ENCODE data around the gene GPANK1.

The GPANK1 gene

DNA sequence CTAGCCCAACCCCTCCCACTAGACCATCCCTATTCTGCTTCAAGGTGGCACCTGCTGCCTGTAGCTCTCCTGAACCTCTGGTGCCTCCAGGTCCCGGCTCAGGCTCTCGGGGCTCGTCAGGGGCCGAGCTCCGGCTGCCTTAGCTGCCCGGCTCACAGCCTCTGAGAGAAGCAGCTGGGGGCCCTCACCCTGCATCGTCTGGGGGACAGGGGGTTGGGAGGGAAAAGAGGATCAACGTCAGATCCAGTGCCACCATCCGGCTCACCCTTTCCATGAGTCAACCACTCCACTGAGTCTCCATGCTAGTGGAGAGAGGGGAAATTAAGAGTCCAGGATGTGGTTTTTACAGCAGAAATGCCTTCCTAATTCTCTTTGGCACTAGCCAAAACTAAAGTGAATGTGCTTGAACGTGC lies 25.3 kb downstream of the GPANK1 start:
- DNase-seq (ENCODE audit: low read depth): no peak

DNA sequence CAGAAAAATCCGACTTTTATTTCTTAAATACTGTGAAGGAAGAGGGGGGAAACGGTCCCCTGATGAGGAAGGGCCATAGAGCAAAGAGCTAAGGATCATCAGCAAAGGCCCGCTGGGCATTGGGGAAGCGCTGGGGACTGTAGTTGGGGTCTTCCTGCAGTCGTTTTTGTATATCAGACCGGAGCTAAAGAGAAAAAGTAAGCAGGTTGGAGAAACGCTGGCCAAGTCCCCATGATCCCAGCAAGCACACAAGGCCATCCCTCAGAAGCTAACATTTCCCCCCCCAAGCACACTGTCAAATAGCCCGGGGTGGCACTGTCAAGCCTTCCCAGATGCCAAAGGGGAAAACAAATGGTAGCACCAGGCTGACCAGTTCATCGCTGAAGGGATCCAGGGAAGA lies 25.8 kb downstream of the GPANK1 start:
- no peak for DNase-seq (ENCODE audit: low read depth)

DNA sequence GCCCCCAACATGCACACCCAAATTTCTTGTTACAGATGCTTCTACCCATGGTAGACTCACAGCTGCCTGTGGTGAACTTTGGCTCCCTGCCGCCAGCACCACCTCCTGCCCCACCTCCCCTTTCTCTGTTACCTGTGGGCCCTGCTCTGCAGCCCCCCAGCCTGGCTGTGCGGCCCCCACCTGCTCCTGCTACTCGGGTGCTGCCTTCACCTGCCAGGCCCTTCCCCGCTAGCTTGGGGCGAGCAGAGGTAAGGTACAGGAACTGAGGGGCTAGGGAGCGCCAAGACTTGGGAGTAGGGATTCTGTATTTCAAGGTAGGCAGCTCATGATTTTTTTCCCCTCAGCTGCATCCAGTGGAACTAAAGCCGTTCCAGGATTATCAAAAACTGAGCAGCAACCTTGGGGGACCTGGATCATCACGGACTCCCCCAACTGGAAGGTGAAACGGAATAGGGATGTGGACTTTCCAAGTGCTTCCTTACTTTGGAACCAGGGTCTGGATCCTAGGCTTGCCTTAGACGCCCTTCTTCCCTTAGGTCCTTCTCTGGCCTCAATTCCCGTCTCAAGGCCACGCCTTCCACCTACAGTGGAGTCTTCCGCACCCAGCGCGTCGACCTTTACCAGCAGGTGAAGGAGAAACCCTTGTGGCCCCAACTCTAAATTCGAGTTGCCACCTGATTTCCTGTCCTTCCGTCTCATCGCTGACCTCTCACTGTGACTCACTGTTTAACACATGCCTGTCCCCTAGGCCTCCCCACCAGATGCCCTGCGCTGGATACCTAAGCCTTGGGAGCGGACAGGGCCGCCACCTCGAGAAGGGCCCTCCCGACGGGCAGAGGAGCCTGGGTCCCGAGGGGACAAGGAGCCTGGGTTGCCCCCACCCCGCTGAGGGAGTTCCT lies 27.9 kb downstream of the GPANK1 start:
- no peak for DNase-seq (ENCODE audit: low read depth)

DNA sequence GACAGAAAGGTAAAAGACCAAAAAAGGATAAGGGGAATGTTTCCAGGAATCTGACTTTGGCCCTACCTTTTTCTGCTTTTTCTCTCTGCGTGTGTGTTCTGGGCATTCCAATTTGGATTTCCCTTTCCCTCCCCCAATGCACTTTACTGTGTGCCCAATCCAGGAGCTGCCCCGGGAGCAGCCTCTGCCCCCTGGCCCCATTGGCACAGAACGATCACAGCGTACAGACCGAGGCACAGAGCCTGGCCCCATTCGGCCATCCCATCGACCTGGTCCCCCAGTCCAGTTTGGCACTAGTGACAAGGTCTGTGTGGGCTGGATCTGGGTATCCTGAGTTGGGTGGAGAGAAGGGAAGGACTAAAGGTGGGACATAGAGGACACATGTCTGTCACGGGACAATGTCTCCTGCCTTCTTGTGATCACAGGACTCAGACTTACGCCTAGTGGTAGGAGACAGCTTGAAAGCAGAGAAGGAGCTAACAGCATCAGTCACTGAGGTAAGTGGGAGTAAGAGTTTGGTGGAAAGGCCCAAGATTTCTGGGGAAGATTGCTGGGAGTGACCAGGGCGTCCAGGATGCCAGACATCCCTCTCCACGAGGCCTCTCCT lies 29.7 kb downstream of the GPANK1 start:
- no peak for DNase-seq (ENCODE audit: low read depth)

DNA sequence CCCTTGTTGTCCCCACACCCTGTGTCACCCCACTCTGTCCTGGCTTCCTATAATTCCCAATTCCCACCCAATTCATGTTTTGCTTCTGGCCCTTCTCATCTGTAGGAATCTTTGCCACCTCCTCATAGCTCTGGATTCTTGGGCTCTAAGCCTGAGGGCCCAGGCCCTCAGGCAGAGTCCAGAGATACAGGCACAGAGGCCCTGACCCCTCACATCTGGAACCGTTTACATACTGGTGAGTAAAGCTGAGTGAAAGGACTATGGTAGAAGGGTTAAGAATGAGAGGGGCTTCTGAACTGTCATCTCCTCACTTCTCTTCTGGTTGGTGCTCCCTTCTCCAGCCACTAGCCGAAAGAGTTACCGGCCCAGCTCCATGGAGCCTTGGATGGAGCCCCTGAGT lies 30.7 kb downstream of the GPANK1 start:
- DNase-seq (ENCODE audit: low read depth): no peak

DNA sequence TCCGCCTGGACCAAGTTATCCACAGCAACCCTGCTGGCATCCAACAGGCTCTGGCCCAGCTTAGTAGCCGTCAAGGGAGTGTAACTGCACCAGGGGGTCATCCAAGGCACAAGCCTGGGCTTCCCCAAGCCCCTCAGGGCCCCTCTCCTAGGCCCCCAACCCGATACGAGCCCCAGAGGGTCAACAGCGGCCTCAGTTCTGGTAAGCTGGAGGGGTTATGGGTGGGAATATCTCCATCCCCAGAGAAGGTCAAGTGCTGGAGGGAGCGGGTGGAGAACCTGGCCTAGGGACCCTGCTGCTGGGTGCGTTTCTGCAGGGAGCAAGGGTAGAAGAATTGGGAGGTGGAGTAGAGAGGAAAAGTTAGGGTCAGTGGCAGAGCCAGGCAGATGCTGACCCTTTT lies 31.4 kb downstream of the GPANK1 start:
- no peak for DNase-seq (ENCODE audit: low read depth)

DNA sequence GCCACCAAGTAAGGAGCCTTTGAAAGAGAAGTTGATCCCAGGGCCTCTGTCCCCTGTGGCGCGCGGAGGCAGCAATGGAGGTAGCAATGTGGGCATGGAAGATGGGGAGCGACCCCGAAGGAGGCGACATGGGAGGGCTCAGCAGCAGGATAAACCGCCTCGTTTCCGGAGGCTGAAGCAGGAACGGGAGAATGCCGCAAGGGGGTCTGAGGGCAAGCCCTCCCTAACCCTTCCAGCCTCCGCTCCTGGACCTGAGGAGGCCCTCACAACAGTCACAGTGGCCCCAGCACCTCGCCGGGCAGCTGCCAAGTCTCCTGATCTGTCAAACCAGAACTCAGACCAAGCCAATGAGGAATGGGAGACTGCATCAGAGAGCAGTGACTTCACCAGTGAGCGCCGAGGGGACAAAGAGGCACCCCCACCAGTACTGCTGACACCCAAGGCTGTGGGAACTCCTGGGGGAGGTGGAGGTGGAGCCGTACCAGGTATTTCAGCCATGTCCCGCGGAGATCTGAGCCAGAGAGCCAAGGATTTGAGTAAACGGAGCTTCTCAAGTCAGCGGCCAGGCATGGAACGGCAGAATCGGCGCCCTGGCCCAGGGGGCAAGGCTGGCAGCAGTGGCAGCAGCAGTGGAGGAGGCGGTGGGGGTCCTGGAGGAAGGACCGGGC lies 32.4 kb downstream of the GPANK1 start:
- DNase-seq (ENCODE audit: low read depth): no peak

DNA sequence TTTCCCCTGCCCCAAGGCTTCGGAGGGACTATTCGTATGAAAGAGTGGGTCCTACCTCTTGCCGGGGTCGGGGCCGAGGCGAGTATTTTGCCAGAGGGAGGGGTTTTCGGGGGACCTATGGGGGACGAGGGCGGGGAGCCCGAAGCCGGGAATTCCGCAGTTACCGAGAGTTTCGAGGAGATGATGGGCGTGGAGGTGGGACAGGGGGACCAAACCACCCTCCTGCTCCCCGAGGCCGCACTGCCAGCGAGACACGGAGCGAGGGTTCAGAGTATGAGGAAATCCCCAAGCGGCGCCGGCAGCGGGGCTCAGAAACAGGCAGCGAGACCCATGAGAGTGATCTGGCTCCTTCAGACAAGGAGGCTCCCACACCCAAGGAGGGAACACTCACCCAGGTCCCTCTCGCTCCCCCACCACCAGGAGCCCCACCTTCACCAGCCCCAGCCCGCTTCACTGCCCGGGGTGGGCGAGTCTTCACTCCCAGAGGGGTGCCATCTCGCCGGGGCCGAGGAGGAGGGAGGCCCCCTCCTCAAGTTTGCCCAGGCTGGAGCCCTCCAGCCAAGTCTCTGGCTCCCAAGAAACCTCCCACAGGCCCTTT lies 33.0 kb downstream of the GPANK1 start:
- DNase-seq (ENCODE audit: low read depth): no peak

DNA sequence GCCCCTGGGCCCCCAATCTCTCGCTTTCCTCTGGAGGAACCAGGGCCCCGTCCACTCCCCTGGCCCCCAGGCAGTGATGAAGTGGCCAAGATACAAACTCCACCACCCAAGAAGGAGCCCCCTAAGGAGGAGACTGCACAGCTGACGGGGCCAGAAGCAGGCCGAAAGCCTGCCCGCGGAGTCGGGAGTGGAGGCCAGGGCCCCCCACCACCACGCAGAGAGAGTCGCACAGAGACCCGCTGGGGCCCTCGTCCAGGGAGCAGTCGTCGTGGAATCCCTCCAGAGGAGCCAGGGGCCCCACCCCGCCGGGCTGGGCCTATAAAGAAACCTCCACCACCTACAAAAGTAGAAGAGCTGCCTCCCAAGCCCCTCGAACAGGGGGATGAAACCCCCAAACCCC lies 33.6 kb downstream of the GPANK1 start:
- DNase-seq (ENCODE audit: low read depth): no peak

DNA sequence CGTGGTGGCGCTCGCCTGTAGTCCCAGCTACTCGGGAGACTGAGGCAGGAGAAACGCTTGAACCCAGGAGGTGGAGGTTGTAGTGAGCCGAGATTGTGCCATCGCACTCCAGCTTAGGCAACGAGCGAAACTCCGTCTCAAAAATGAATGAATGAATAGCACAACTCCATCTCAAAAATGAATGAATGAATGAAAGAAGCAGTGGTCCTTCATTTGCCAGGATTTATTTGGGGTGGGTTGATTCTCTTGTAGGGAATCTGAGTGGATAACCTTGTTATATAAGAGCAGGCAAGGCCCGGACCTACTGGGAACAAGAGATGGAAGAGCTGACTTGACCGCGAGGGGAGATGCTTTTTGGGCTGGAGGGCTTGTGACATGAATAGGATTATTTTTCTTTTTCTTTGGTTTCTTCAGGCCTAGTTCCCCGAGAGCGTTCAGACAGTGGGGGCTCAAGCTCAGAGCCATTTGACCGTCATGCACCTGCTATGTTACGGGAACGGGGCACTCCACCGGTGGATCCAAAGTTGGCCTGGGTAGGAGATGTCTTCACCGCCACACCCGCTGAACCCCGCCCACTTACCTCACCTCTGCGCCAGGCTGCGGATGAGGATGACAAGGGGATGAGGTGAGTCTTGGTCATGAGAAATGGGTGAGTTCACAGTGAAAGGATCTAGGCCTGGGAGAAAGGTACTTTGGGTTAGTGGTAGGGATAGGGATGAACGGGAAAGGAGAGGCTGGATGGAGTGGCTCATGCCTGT lies 34.4 kb downstream of the GPANK1 start:
- DNase-seq (ENCODE audit: low read depth): no peak

DNA sequence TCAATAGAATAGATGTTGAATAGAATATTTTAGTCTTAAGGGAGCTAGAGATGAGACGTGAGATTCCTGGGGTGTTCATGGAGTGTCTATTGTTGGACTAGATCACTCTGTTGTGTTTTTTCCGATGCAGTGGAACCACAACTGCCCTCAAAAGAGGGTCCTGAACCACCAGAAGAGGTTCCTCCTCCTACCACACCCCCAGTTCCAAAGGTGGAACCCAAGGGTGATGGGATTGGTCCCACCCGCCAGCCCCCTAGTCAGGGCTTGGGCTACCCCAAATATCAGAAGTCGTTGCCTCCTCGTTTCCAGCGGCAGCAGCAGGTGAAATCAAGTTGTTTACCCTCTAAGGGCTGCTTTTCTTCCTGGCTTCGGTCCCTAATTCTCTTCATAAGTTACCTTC lies 35.8 kb downstream of the GPANK1 start:
- DNase-seq (ENCODE audit: low read depth): no peak

DNA sequence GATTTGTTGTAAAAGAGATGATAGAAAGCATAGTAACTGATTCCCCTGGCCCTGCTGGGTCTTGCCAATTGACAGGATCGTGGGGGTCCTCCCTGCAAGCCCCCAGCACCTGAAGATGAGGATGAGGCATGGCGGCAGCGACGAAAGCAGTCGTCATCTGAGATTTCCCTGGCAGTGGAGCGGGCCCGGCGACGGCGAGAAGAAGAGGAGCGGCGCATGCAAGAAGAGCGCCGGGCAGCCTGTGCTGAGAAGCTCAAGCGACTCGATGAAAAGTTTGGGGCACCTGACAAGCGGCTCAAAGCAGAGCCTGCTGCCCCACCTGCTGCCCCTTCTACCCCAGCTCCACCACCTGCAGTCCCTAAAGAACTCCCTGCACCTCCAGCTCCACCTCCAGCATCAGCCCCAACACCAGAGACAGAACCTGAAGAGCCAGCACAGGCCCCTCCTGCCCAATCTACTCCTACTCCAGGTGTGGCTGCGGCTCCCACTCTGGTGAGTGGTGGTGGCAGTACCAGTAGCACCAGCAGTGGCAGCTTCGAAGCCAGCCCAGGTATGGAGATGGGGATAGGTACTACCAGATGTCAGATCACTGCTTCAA lies 37.0 kb downstream of the GPANK1 start:
- DNase-seq (ENCODE audit: low read depth): no peak

DNA sequence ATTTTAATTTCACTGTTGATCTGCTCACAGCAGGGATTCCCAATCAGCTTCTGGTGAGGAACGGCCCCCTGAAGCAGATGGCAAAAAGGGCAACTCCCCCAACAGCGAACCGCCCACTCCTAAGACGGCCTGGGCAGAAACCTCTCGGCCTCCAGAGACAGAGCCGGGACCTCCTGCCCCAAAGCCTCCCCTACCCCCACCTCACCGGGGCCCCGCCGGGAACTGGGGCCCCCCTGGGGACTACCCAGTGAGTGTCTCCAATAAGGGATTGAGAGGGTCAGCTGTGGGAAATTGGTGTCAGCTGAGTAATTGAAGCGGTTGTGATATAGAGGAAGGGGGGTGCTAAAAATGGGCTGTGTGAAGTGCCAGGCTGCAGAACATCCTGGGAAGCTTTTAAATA lies 37.8 kb downstream of the GPANK1 start:
- no peak for DNase-seq (ENCODE audit: low read depth)

DNA sequence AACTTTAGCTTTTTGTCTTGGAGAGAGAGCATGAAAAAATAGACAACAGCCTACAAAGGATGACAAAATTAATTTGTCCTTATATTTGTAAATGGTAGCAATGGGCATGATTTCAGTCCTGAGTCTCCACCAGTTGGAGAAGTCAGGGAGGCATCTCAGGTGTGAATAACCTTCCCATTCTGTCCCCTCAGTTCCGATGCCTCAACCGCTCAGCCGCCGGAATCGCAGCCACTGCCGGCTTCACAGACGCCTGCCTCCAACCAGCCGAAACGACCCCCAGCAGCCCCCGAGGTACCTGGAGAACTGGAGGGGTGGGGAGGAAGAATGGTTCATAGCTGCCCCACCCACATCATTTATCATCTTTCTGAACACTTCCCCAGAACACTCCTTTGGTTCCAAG lies 40.7 kb downstream of the GPANK1 start:
- DNase-seq (ENCODE audit: low read depth): no peak

DNA sequence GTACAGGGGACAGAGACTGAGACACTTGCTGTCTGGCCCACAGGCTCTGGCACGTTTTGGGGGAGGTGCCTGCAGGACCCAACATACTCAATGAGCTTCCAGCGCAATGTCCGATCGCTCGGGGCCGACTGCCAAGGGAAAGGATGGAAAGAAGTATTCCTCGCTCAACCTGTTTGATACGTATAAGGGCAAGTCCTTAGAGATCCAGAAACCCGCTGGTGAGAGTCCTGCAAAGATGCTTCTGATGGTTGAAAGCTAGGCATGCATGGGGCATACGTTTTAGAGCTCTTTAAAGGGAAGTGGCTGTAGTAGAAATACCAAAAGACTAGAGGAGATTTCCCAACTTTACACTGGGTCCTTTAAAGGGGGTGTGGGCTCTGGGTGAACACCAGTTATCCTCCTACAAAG lies 42.1 kb downstream of the GPANK1 start:
- no peak for DNase-seq (ENCODE audit: low read depth)

DNA sequence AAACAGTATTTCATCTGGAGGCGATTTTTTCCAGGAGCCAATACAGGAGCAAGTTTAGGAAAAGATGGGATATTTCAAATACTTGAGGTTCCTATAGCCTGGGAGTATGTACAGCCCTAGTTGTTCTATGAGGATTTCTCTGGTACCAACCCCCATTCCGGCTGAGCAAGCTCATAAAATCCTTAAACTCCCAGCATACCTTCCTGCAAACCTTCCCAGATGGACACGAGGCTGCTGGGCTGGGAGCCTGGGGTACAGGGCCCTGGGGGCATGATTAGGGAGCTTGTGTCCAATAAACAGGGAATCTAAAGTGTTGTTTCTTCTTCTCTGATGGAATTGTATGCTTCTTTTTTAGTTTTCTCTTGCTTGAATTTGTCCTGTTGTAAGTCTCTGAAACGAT lies 42.8 kb downstream of the GPANK1 start:
- DNase-seq (ENCODE audit: low read depth): no peak

DNA sequence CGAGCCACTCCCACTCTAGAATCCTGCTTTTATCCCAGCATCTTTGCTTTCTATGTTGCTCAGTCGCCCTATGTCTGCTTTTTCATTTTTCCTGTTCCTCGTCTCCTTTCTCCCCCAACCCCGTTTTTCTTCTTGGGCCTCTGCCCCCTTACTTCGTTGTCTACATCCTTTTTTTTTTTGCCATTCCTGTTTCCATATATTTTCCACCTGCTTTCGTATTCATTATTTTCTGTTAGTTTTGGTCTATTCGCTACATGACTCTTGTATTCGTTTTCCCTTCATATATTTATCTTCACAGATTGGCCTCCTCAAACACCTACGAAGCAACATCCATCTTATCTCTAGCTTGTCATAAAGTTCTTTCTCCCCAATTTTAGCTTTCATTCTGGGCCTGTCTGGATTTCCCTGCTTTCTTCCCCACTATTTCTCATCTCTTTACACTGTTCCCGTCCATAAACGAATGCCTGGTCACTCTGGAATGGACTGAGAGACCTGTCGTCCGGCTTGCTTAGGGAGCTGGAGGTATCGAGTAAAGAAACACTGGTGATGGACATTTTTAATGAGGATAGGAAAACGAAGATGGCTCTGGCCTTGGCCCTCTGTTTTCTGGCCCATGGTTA lies 43.4 kb downstream of the GPANK1 start:
- no peak for DNase-seq (ENCODE audit: low read depth)

DNA sequence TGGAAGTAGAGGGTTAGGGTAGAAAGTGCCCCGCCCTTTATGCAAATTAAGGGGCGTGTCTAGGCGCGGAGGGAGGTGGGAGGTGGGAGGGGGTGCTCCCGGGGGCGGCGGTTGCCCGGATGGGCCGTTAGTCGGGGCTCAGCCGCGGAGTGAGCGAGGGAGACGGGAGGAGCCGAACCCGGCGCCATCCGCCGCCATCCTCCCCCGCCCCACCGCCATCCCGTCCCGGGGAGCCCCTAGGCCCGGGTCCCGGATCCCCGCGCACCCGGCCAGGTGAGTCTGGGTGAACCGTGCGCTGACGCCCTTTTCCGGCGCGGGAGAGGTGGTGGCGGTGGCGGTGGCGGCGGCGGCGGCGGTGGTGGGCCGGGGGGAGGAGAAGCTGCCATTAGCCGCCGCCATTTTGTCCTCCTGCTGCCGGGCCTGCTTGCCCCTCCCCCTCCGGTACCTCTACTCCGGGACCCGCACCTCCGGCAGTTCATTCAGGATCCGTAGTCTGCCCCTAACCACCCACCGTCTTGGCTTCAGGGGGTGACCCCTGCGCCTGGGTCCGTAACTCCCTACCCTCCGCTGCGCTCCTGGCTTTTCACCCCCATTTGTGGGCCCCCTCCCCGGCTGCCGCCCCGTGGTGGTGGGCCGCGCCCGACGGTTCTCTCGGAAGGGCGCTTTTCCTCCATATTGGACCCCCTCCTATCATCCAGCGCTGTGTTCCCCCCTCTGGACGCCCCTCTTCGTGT lies 44.0 kb downstream of the GPANK1 start, which contains the start of gene PRRC2A:
PRRC2A (plus strand) TSS at position 130 of the 734 bp plus-strand sequence. CDS start 2,075 bp downstream, outside the sequence.
- no peak for DNase-seq (ENCODE audit: low read depth)

DNA sequence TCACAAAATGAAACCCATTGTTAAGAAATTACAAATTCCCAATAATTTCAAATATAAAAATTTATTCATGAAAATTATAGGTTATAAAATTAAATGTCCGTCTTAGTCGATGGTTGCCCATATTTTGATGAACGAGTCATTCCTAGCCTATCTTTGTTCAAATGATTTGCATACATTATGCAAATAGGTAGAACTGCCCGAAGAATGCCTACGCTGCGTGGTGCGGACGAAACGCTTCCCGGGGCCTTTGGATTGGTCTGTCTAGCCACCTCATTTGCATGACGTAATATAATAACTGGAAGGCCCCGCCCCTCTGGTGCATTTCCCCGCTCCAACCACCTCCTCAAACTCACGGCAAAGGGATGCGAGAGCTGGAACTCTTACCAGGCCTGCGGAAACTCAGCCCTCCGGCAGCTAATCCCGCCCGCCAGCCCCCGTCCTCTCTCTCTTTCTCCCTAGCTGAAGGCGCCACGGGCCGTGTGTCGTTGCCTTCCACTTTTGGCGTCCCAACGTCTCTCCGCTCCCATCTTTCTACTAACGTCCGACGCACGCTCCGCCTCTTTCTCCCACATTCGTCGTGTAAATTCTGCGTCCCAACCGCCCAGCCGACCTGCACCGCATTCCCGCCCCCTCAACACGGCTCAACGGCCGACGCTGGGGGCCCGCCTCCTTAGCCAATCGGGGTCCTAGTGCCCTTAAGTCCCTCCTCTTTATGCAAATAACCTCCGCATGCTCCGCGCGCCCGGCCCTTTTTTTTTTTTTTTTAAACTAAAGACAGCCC lies 44.8 kb downstream of the GPANK1 start:
- DNase-seq (ENCODE audit: low read depth): peak; percentile 96
